GM21381 (cell line): ENCODE data around the gene ENDOV.

Source experiments
- ATAC-seq: cut with Tn5 transposase; IDR thresholded peaks from one replicate; pipeline ENCODE4 v1.9.1; 2021; ENCODE audit warnings: mild to moderate bottlenecking, moderate library complexity; ENCODE audit not compliant: unreplicated experiment

ENDOV gene

GRCh38 chr17:80414508-80414802, 512 bp upstream of the ENDOV start:
- no peak for ATAC-seq

GRCh38 chr17:80415626-80416137, 715 bp downstream of the ENDOV start:
- ATAC-seq, result no peak

GRCh38 chr17:80416260-80416939, 1.4 kb downstream of the ENDOV start:
- no peak for ATAC-seq

GRCh38 chr17:80416940-80417293, 1.9 kb downstream of the ENDOV start:
- ATAC-seq, result no peak

- no peak for ATAC-seq
These were observed 3.6 kb downstream of the ENDOV start for GRCh38 chr17:80418589-80418988.

GRCh38 chr17:80419255-80419654, 4.3 kb downstream of the ENDOV start:
- no peak for ATAC-seq

GRCh38 chr17:80421381-80422090, 6.6 kb downstream of the ENDOV start:
- ATAC-seq, result no peak

- ATAC-seq, result no peak
These were observed 7.3 kb downstream of the ENDOV start for GRCh38 chr17:80422276-80422675.

GRCh38 chr17:80422981-80423380, 8.0 kb downstream of the ENDOV start:
- no peak for ATAC-seq

GRCh38 chr17:80423536-80424225, 8.7 kb downstream of the ENDOV start:
- no peak for ATAC-seq

- ATAC-seq, result no peak
These were observed 9.3 kb downstream of the ENDOV start for GRCh38 chr17:80424261-80424660.

- no peak for ATAC-seq
These were observed 10.2 kb downstream of the ENDOV start for GRCh38 chr17:80424878-80425765.

- ATAC-seq, result no peak
These were observed 11.0 kb downstream of the ENDOV start for GRCh38 chr17:80425835-80426426.

GRCh38 chr17:80426671-80427326, 11.8 kb downstream of the ENDOV start:
- ATAC-seq, result peak; percentile 55

GRCh38 chr17:80427366-80428282, 12.7 kb downstream of the ENDOV start:
- no peak for ATAC-seq

- no peak for ATAC-seq
These were observed 13.4 kb downstream of the ENDOV start for GRCh38 chr17:80428363-80428762.

GRCh38 chr17:80428796-80429195, 13.8 kb downstream of the ENDOV start:
- ATAC-seq, result no peak

- no peak for ATAC-seq
These were observed 14.6 kb downstream of the ENDOV start for GRCh38 chr17:80429356-80430275.
